GM18526 (cell line): ENCODE measurements around the gene ASB5.

Source experiments
- POLR2A ChIP-seq: IDR thresholded peaks from 3 replicates; pipeline ENCODE4 v1.6.1; 2011; ENCODE audit not compliant: insufficient read length; ENCODE audit errors: extremely low read depth

The ASB5 gene

DNA sequence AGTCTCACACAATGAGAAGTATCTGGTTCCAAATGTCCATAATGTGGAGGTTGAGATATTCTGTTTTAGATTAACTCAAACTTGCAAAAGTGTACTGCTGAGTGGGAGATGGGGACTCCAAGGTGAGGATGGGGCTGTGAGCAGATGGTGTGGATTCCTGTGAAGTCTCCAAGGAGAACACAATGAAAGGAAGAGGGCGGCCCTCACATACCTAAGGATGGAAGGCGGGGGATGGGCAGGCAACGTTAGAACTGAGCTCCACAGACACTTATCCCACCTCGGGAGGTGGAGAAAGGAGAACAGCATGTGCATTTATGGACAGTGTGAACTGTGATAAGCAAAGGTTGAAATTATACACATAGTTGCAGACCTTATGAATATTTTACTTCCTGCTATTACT, 63.7 kb downstream of the ASB5 start:
- TF ChIP-seq POLR2A: no peak

- TF ChIP-seq POLR2A: no peak
These were observed 70.6 kb downstream of the ASB5 start for GRCh38 chr4:176198316-176198903.

DNA sequence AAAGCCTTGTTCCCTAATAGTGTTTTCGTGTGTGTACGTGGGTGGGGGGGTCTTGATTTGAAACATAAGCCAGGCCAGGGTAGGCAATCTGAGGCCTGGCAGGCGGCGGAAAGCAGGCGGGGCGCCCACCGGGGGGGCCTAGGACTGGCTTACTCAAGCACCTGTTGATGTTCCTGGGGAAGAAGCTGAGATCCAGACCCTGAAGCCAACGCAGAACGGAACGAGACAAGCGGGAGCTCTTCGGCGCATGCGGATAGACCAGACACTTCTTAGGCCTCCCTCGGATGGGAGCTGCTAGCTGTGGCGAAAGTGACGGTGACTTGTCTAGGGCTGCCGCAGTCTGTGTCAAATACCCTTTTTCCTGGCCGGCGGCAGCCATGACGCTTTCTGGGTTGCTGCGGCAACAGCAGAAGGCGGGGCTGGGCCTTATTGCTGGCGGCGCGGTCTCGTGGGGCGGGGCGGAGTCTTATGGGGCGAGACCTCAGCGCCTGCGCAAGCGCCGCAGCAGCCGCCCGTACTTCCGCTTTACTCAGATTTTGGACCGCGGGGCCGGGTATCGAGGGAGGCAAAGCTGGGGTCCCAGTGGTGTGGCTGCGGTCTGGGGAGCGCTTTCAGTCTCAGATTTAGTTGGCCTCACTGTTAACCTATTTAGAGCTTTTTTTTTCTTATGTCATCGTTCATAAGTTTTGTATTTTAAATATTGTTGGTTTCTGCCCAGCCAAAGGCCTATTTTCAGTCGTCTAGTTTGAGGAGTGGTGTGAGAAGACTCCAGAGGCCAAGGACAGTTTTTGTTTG, 73.6 kb downstream of the ASB5 start, which contains the start of gene SPATA4:
SPATA4 (minus strand) TSS at position 402 of the 795 bp plus-strand sequence; CDS start at position 379, 23 bp downstream.
- TF ChIP-seq POLR2A: no peak

- TF ChIP-seq POLR2A: no peak
These were observed 75.1 kb downstream of the ASB5 start for GRCh38 chr4:176193938-176194337.

- TF ChIP-seq POLR2A: no peak
These were observed 75.9 kb downstream of the ASB5 start for GRCh38 chr4:176193126-176193525.

DNA sequence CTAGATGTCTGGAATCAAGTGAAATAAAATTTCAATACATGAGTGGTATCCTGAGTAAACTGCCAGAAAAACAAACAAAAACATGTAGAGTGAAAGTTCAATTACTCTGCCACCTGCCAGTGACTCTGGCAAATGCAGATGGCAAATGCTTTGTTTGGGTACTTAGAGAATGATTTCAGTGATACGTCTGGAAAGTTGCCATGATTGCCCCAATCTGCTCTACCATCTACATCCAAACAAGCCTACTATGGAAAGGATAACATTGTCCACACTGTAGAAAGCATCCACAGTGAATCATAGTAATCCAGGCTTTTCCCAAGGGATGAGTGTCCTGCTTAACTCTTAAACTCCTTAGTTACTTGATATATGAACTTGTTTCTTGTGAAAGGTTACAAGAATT, 77.0 kb downstream of the ASB5 start:
- no peak for TF ChIP-seq POLR2A

DNA sequence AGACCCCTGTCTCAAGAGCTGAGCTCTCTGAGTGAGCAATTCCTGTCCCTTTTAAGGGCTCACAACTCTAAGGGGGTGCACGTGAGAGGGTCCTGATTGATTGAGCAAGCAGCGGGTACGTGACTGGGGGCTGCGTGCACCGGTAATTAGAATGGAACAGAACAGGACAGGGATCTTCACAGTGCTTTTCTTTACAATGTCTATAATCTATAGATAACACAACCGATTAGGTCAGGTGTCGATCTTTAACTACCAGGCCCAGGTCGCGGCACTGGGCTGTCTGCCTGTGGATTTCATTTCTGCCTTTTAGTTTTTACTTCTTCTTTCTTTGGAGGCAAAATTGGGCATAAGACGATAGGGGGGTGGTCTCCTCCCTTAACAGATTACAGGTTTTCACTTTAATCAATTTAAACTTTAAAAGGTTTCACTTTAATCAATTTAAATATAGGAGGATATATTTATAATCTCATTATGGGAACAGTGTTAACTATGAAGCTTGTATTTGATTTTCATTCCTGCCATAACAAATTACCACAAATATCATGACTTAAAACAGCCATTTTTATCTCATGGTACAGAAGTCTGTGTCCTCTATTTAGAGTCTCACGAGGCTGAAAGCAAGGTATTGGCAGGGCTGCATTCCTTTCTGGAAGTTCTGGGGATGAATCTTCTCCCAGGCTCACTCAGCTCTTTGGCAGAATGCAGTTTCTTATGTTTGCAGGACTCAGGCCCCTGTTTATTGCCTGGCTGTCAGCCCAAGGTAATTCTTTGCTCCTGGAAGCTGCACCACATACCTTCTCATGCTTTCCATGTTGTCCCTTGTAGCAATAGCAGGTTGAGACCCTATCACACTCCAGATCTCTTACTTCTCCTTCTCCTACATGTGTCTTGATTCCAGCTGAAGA, 78.9 kb downstream of the ASB5 start:
- TF ChIP-seq POLR2A: no peak

GRCh38 chr4:176188654-176189053, 80.4 kb downstream of the ASB5 start:
- TF ChIP-seq POLR2A: no peak

DNA sequence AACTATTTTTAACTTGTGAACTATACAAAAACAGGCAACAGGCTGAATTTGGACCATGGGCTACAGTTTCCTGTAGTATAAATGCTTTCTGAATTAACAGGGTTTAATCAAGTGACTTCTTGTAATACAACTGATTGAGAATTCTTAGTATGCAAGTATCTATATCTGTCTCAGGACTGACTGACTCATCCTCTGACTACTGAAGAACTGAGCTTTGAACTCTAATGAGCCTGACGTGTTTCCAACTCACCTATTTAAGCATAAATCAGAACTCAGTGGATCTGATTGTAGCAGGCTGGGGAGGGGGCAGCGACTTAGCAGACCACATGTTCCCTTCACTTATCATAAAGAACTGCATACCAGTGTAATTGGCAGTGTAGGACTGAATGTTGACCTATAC, 81.4 kb downstream of the ASB5 start:
- no peak for TF ChIP-seq POLR2A

DNA sequence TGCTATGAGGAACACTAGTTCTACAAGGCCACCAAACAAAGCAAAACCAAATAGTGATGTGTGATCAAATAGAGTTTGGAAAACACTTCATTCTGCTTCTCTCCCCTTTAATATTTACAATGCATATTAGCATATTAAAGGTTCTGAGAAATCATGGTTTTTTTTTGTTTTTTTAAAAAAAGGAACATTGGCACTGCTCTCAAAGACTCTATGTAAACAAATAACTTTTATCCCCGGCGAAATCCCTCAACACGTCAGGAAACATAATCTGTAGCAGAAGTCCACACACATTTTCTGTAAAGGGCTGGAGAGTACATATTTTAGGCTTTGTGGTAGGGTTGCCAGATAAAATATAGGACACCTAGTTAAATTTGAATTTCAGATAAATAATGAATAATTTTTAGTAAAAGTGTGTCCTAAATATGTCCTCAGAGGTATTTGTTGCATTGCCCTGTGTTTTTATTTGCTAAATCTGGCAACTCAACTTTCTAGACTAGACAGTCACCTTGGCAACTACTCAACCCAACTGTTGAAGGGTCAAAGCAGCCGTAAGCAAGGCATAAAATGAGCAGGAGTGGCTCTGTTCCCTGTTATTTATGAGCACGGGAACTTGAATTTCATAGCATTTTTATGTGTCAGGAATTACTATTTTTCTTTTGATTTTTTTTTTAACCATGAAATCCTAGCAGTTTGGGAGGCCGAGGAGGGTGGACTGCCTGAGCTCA, 82.2 kb downstream of the ASB5 start:
- TF ChIP-seq POLR2A: no peak

GRCh38 chr4:176186067-176186466, 83.0 kb downstream of the ASB5 start:
- no peak for TF ChIP-seq POLR2A

DNA sequence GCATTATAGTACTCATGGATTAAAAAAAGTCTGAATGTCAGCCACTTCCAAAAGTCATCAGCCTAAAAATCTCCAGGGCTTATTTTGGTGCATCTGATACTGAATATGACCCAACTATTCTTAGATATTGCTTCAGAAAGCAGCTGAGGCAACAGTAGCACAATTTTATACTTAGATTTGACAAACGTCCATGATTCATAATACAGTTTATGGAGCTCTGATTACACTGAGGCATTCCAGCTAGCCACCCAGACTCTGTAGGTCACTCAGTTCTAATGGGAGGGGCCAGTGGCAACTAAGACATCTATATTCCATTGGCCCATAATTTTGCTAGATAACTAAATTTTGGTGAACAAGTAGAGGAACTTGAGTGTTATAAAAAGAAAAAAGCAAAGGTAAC, 84.0 kb downstream of the ASB5 start:
- no peak for TF ChIP-seq POLR2A
